NCI-H1436 treated with DMSO at 0.1 percent for 48 hours (cell line): Measurements from ENCODE around the gene LBX1.
"Not testable (repeated sequence)": the region's sequence is repeated elsewhere in the genome, so short reads cannot be mapped to it uniquely, and the experiment has no call there.

Experiments used
- DNase-seq: peaks from one replicate; lab custom pipeline; 2025; lab: John Stamatoyannopoulos, UW

The LBX1 gene

DNA sequence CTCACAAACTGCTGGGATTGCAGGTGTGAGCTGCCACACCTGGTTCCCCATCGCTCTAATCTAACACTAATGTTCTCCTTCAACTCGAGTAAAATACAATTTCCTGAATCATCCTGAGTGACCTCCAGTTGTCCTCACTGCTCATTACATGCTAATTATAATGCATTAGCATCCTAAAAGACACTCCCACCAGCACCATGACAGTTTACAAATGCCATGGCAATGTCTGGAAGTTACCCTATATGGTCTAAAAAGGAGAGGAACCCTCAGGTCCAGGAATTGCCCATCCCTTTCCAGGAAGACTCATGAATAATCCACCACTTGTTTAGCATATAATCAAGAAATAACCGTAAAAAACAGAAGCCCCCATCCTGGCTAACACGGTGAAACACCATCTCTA is 26.6 kb downstream of the LBX1 start:
- not testable (repeated sequence) for DNase-seq

DNA sequence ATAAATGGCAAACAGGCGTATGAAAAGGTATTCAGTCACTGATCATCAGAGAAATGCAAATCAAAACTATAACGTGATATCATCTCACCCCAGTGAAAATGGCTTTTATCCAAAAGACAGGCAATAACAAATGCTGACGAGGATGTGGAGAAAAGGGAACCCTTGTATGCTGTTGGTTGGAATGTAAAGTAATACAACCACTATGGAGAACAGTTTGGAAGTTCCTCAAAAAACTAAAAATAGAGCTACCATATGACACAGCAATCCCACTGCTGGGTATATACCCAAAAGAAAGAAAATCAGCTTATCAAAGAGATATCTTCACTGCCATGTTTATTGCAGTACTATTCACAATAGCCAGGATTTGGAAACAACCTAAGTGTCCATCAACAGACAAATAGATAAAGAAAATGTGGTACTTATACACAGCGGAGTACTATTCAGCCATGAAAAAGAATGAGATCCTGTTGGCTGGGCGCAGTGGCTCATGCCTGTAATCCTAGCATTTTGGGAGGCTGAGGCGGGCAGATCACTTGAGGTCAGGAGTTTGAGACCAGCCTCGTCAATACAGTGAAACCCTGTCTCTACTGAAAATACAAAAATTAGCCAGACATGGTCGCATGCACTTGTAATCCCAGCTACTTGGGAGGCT is 30.8 kb downstream of the LBX1 start:
- DNase-seq: not testable (repeated sequence)

DNA sequence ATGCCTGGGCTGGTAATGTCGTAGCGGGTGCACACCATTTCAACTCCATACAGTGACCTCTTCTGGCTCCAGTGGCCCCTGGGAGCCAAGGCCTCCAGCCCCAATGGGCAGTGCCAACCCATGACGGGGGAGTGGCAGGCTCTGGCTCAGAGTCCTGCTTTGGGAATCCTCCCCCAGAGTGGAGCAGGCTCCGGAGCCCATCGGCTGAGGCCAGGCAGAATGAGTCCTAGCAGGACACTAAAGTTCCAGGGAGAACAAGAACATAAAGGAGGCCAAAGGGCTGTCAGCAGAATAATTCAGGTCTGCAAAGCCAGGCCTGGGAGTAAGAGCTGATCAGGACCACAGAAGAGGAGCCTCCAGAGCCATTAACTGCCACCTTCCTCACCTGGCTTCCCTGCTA is 33.3 kb downstream of the LBX1 start:
- no peak for DNase-seq

DNA sequence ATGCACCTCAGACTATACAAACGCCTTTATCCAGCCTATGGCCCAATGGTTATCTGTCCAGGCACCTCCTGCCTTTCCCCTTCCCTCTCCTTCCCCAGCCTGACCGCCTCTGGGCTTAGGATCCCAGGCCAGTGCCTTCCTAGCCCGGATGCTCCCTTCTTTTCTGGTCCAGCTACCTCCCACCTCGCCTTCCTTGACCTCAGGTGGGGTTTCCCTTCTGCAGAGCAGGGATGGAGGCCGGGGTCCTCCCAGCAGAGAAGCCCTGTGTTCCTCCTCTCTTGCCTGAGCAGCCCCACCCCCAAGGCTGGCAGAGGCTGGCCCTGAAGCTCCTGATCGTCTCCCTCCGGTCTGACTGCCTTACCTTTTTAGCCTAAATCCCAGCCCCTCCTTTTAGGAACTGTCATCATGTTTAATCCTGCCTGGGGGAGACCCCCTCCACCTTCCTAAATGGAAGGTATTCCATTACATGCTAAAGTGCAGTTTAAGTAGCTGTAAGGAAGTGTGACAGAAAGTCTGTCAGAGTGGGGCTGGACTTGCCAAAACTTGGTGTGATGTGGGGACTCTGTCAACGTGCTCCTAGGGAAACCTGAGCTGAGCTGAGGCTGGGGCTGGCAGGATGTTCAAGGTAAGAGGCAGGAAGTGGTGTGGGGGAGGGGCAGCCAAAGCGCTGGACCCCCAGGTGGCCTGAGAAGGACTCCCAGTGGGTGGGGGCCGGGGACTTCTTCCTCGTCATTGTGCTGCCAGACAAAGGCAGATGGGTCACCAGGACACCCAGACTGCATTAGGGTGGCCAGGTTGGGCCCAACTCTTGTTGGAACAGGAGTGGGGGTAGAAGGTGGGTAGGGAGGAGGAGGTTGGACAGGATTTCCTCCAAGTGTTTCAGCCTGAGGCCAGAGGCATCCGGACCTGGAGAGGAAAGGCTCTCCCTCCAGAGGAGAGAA is 39.5 kb downstream of the LBX1 start:
- no peak for DNase-seq

- DNase-seq: no peak
These were observed 40.3 kb downstream of the LBX1 start for GRCh38 chr10:101188942-101189341.

- no peak for DNase-seq
These were observed 45.6 kb downstream of the LBX1 start for GRCh38 chr10:101183458-101184183.

GRCh38 chr10:101182936-101183335 is 46.3 kb downstream of the LBX1 start:
- no peak for DNase-seq
